Urinary bladder (tissue), 4 donors: ENCODE data around the gene NLRC3. TPM values are rescaled to one million over a fixed set of nuclear protein-coding genes. Genes with fewer than 3 reads are reported as not detected.
A peak's percentile ranks its signal among the peaks of the same experiment; 100 is the strongest.

ENCODE experiments used
- DNase-seq: peaks from one replicate; pipeline ENCODE4 v3.0.0-alpha.2; 2015; ENCODE audit errors: extremely low spot score
- H3K27ac ChIP-seq: one replicate; pipeline ENCODE4 v1.5.1; 2013; ENCODE audit warnings: low read depth, mild to moderate bottlenecking, moderate library complexity
- H3K36me3 ChIP-seq: one replicate; pipeline ENCODE4 v1.6.1; 2013; ENCODE audit warnings: mild to moderate bottlenecking, moderate library complexity; ENCODE audit not compliant: insufficient read depth
- H3K4me1 ChIP-seq: one replicate; pipeline ENCODE4 v1.6.1; 2013; ENCODE audit warnings: mild to moderate bottlenecking, moderate library complexity; ENCODE audit not compliant: insufficient read depth
- H3K4me3 ChIP-seq: one replicate; pipeline ENCODE4 v1.5.1; 2013; ENCODE audit warnings: low read depth, low read length
- whole genome bisulfite sequencing: extraction: QIAGEN DNeasy Blood & Tissue Kit; methylation state at CpG from one replicate; pipeline ENCODE4 v1.1.7; 2013; 5-methylcytosine and 5-hydroxymethylcytosine counted together
- polyA plus RNA-seq: library from polyadenylated mRNA; stranded (reverse); fragments of 200-250 nt; gene quantifications from one replicate; pipeline ENCODE4 v1.2.3, GENCODE V29; 2013
- total RNA-seq: library from RNA; depleted of rRNA; stranded (reverse); fragments of >200 nt; gene quantifications from one replicate; pipeline ENCODE4 v1.2.3, GENCODE V29; 2014
- donor health status: healthy with polysubstance abuse.
- donor health status: healthy.

The NLRC3 gene
- total and polyA plus RNA-seq, 2 donors: 0.49 to 1.2 TPM

- WGBS: 93% methylated on average over 12 of the region's 12 CpGs
- Histone ChIP-seq H3K27ac (no peak overlapping the region), H3K4me3 (no peak overlapping the region), H3K36me3 (no peaks in the 10 kb centered on the region), H3K4me1 (no peaks in the 10 kb centered on the region)
- DNase-seq: no peak
Observed at GRCh38 chr16:3592559-3592958, 15.4 kb upstream of the NLRC3 start.

DNA sequence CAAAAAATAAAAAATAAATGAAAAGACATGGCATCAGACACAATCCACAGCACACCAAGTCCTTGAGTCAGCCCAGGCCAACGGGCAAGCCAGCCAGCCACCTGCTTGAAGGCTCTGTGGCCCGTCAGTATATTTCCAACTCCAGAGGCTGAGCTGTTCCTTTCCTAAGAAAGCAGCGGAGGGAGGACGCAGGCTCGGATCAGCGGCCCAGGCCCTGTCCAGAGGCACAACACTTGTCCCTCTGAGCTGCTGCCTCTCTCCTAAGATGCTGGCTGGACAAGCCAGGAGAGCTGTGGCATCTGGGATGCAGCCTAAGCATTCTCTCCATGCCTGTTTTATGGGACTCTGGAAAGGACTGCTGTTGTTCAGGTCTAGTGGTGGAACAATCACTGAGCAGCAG lies 14.8 kb upstream of the NLRC3 start:
- 94% methylated on average over 6 of the region's 6 CpGs for WGBS
- no peak for DNase-seq
- Histone ChIP-seq H3K4me3 (no peak overlapping the region), H3K36me3 (no peaks in the 10 kb centered on the region), H3K27ac (no peak overlapping the region), H3K4me1 (no peaks in the 10 kb centered on the region)

- no peaks in the 10 kb centered on the region for H3K36me3 ChIP-seq
- no peak for DNase-seq
- no peak overlapping the region for H3K4me3 ChIP-seq
- H3K27ac ChIP-seq: no peak overlapping the region
- 82% methylated on average over 5 of the region's 5 CpGs for whole genome bisulfite sequencing
- H3K4me1 ChIP-seq: no peaks in the 10 kb centered on the region
Observed at GRCh38 chr16:3591436-3591803, 14.2 kb upstream of the NLRC3 start.

DNA sequence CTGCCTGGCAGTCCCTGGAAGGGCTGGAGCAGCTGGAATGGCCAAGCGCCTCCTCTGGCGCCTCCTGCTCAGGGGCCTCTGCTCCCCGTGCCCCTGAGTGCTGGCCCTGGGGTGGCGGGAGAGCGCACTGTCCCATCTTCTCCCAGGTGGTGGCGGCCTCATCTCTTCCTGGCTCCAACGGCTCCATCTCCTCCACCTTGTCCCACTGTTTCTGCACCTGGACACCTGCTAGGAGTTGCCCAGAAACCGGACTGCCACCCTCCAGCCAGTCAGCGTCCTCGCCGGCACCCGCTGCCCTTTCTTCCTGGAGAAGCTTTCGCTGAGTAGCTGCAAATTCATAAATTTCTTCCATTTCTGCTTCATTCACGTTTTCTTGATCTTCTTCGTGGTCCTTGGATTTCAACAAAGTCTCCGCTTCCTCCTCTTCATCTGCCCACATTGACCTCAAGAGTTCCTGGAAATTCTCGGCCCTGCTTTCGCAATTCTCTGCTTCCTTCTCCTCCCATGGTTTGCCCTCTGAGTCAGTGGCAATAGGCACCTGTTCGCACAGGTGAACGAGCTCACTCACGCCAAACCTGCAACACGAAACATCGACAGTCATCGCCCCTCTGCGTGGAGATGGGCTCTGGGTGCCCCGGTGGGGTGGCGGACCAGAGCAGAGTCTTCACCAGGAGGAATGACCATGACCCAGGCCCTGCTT lies 13.7 kb upstream of the NLRC3 start:
- WGBS: 93% methylated on average over 27 of the region's 27 CpGs
- no peaks in the 10 kb centered on the region for H3K36me3 ChIP-seq
- no peak for DNase-seq

GRCh38 chr16:3589991-3590701 lies 12.9 kb upstream of the NLRC3 start:
- H3K4me3 ChIP-seq: no peak overlapping the region
- no peak overlapping the region for H3K27ac ChIP-seq
- H3K36me3 ChIP-seq: no peaks in the 10 kb centered on the region
- no peaks in the 10 kb centered on the region for H3K4me1 ChIP-seq
- 94% methylated on average over 25 of the region's 25 CpGs for WGBS
- DNase-seq: no peak

More for the DNA sequence above, 13.7 kb upstream of the NLRC3 start:
- H3K27ac ChIP-seq: no peak overlapping the region
- no peak overlapping the region for H3K4me3 ChIP-seq
- H3K4me1 ChIP-seq: no peaks in the 10 kb centered on the region

GRCh38 chr16:3589441-3589921 lies 12.3 kb upstream of the NLRC3 start:
- 89% methylated on average over 27 of the region's 27 CpGs for WGBS
- no peak for DNase-seq
- H3K4me3 ChIP-seq: no peak overlapping the region
- no peak overlapping the region for H3K27ac ChIP-seq
- no peaks in the 10 kb centered on the region for H3K4me1 ChIP-seq
- no peaks in the 10 kb centered on the region for H3K36me3 ChIP-seq

DNA sequence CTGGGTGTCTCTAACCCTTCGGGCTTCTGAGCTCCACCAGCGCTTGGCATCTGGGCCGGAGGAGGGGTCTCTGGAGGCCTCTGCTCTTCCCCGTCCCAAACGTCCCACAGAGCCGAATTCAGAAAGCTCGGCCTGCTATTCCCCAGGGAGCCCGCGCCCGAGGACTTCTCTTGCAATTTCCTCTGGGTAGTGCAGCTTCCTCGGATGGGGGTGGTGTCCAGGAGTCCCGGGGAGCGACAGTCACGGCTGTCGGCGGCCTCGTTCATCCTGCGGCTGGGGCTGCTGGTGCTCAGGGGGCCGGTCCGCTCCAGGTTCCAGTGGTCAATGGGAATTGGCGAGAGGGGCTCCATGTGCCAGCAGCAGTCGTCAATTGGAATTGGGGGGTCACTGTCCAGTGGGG lies 11.8 kb upstream of the NLRC3 start:
- Histone ChIP-seq H3K4me3 (no peak overlapping the region), H3K4me1 (no peaks in the 10 kb centered on the region), H3K36me3 (no peaks in the 10 kb centered on the region), H3K27ac (no peak overlapping the region)
- WGBS: 92% methylated on average over 22 of the region's 22 CpGs
- no peak for DNase-seq

DNA sequence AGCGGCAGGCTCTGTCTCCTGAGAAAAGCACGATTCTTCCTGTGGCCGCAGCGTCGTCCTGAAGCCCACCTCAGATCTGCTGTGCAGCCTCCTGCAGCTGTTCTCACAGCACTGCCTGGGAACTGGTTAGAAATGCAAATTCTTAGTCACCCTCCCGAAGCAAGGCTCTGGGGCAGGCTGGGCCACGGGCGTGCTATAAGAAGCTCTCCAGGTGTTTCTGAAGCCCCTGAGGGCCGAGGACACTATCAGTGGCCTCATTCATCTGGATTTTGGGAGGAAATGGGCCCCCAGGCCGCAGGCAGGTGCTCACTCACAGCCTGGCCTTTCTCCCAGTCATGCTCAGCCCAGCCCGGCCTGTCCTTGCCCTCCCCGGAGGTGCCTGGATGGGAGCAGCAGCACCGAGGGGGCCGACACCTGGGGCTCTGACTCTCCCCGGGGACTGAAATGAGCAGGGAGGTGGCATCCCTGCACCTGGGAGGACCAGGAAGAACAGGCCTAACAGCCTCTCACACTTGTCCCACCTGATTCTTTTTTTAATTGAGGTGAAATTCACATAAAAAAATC lies 10.4 kb upstream of the NLRC3 start:
- Histone ChIP-seq H3K4me3 (no peak overlapping the region), H3K4me1 (no peaks in the 10 kb centered on the region), H3K27ac (no peak overlapping the region), H3K36me3 (no peaks in the 10 kb centered on the region)
- 86% methylated on average over 15 of the region's 15 CpGs for WGBS
- no peak for DNase-seq

DNA sequence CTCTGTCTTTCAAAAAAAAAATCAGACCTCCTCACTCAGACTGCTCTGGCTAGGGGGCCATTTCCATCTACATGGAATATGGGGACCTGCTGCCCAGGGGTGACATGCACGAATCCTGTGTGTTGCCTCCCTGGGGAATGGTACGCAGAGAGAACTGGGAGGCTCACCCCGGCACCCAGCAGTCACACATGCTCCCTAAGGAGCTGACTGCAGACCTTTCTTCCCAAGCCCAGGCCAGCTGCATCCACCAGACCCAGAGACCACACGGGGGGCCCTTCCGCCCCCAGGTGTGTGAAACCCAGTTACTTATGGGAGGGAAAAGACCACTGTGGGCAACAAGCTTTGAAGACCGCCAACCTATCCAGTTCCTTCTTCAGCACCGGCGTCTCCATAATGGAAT lies 7.2 kb upstream of the NLRC3 start:
- H3K27ac ChIP-seq: no peak overlapping the region
- WGBS: 99% methylated on average over 8 of the region's 8 CpGs
- H3K36me3 ChIP-seq: no peaks in the 10 kb centered on the region
- no peak overlapping the region for H3K4me3 ChIP-seq
- no peak for DNase-seq
- H3K4me1 ChIP-seq: no peaks in the 10 kb centered on the region

- Histone ChIP-seq H3K4me3 (no peak overlapping the region), H3K4me1 (no peaks in the 10 kb centered on the region), H3K27ac (no peak overlapping the region), H3K36me3 (no peaks in the 10 kb centered on the region)
- 96% methylated on average over 16 of the region's 16 CpGs for WGBS
- no peak for DNase-seq
Observed at GRCh38 chr16:3583303-3584038, 6.3 kb upstream of the NLRC3 start.

GRCh38 chr16:3582276-3583165 lies 5.3 kb upstream of the NLRC3 start:
- DNase-seq: no peak
- Histone ChIP-seq H3K27ac (no peak overlapping the region), H3K36me3 (no peaks in the 10 kb centered on the region), H3K4me3 (no peak overlapping the region), H3K4me1 (no peaks in the 10 kb centered on the region)
- WGBS: 94% methylated on average over 36 of the region's 36 CpGs

DNA sequence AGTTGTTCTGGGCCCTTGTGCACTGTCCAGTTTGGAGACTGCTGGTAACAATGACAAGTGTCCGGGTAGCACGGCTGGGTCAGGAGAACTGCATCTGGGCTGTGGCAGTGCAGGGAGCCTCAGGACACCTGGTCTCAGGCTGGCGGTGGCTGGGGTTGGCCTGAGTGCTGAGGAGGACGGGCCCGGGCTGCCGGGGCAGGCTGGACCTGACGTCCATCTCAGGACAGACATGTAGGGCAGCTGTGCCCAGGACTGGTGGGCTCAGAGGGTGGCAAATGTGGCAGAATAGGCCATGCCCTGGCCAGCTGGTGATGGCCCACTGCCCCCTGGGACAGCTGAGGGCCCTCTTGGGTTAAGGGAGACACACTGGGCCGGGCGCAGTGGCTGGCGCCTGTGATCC lies 4.2 kb upstream of the NLRC3 start:
- Histone ChIP-seq H3K4me3 (no peak overlapping the region), H3K27ac (no peak overlapping the region), H3K36me3 (no peaks in the 10 kb centered on the region), H3K4me1 (no peaks in the 10 kb centered on the region)
- DNase-seq: no peak
- 94% methylated on average over 10 of the region's 10 CpGs for WGBS

DNA sequence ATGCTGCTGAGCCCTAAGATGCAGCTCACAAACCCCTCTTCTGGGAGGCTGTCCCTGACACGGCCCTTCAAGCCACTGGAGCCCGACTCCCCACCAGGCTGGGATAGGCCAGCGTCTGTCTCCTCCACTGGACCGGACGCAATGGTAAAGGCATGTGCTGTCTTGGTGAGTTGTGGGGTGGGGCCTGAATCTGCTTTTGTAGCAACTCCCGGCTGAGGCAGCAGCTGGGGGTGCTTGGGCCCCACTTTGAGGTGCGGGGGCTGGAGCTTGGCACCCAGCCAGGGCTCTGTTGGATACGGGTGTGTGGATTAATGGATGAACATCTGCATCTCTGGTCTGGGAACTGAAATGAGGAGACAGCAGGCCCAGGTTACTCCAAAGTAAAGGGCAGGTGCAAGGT lies 3.5 kb upstream of the NLRC3 start:
- WGBS: 35% methylated on average over 8 of the region's 8 CpGs
- peak; percentile 54 for DNase-seq

More for the DNA sequence above, 3.5 kb upstream of the NLRC3 start:
- no peak overlapping the region for H3K4me3 ChIP-seq
- no peaks in the 10 kb centered on the region for H3K36me3 ChIP-seq
- no peak overlapping the region for H3K27ac ChIP-seq
- no peaks in the 10 kb centered on the region for H3K4me1 ChIP-seq
